Fibroblast of lung (primary cell): ENCODE measurements around the gene RSPH1.

Experiments used
- CTCF ChIP-seq, 2 donors: IDR thresholded peaks in 1 of 2; conservative IDR thresholded peaks in 1 of 2; 1 replicate in 1 of 2; 2 replicates in 1 of 2; pipeline ENCODE4 v1.5.1; 2011 to 2012; ENCODE audit warnings: low read length in 2 of 2, control low read depth in 1 of 2, inconsistent platforms in 1 of 2, low read depth in 1 of 2, mild to moderate bottlenecking in 1 of 2
- EZH2 ChIP-seq: IDR thresholded peaks from 2 replicates; pipeline ENCODE4 v1.5.1; 2012; ENCODE audit warnings: low read length, control low read depth, mild to moderate bottlenecking; ENCODE audit errors: missing control alignments

- TF ChIP-seq CTCF (conservative IDR thresholded peaks at IDR 0.05 in 1 of 2, IDR thresholded peaks at IDR 0.05 in 1 of 2; ENCODE audit: low read depth in 1 of 2, low read length in 2 of 2) (no peak), EZH2 (no peak)
Observed at GRCh38 chr21:42526379-42526727, 30.3 kb upstream of the RSPH1 start.
